ENCODE measurements around the gene B3GNT7. TPM values are rescaled to one million over a fixed set of nuclear protein-coding genes. Genes with fewer than 3 reads are reported as not detected.

B3GNT7 gene
- total and polyA plus RNA-seq, 2 experiments from 2014 or later: 44.2 to 89.4 TPM

DNA sequence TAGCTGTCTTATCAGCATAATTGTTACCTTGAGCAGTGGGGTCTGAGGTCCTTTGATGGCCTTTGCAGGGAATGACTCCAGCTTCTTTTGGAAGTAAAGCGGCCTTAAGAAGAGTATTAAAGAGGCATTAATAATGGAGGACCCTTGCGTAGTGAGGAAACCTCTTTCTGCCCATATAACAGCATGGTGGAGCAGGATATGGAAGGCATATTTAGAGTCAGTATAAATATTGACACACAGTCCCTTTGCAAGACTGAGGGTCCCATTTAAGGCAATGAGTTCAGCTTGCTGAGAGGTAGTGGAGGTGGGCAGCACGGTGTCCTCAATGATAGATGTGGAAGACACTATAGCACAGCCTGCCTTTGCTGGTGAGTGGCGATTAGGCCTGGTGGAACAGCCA is 36.1 kb downstream of the B3GNT7 start:
- Mint-ChIP-seq H3K4me3 (no peak overlapping the region), H3K4me1 (peaks cover 8% of the 10 kb centered on the region), H3K27ac (no peak overlapping the region), H3K9me3 (peaks cover 9% of the 10 kb centered on the region; the same call in 2 of the 3 replicates), H3K36me3 (ENCODE audit: low read depth) (no peaks in the 10 kb centered on the region; the same call in 1 of the 3 replicates), H3K27me3 (ENCODE audit: insufficient read depth, low read depth, poor library complexity) (peaks cover 9% of the 10 kb centered on the region)
- Histone ChIP-seq H3K9me2 (ENCODE audit: insufficient read depth) (peaks cover 5% of the 10 kb centered on the region; the same call in 1 of the 2 replicates), H3K36me3 (ENCODE audit: insufficient read depth) (no peaks in the 10 kb centered on the region), H3K4me2 (no peak overlapping the region), H3K79me2 (replicated peaks; ENCODE audit: insufficient read depth) (no peaks in the 10 kb centered on the region), H3K4me3 (no peak overlapping the region), H3K27me3 (ENCODE audit: insufficient read depth) (no peaks in the 10 kb centered on the region), H3K27ac (ENCODE audit: low read depth) (no peak overlapping the region), H2AFZ (no peak overlapping the region), H3K4me1 (ENCODE audit: insufficient read depth) (no peaks in the 10 kb centered on the region), H3F3A (replicated peaks; ENCODE audit: low read depth) (0 out of 2 replicates have a peak, but pooled peaks cover 8% of the 10 kb centered on the region), H4K20me1 (replicated peaks; ENCODE audit: insufficient read depth) (no peaks in the 10 kb centered on the region)
- TF ChIP-seq STAT1 (IDR thresholded peaks at IDR 0.05; ENCODE audit: unreplicated experiment): no peak
- TF ChIP-seq, protein P1, sequence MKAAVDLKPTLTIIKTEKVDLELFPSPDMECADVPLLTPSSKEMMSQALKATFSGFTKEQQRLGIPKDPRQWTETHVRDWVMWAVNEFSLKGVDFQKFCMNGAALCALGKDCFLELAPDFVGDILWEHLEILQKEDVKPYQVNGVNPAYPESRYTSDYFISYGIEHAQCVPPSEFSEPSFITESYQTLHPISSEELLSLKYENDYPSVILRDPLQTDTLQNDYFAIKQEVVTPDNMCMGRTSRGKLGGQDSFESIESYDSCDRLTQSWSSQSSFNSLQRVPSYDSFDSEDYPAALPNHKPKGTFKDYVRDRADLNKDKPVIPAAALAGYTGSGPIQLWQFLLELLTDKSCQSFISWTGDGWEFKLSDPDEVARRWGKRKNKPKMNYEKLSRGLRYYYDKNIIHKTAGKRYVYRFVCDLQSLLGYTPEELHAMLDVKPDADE (IDR thresholded peaks at IDR 0.05): no peak
- DNase-seq (ENCODE audit: low spot score): no peak
- no peak for ATAC-seq

DNA sequence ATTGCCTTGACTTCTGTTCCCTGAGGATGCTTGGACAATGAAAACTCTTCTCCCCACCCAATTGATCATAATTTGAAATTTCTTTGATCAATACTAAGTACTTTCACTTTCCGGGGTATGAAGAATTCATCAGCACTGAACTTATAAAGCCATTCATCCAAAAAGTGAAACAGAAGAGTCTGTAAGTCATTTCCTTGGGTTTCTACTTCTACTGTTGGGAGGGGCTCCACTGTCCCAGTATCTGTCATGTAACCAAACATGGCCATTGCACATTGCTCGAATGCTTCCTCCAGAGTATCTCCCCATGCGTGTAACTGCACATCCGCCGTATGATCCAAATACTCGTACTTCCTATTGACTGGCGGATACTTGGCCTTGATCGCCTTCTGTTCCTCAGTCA is 38.5 kb downstream of the B3GNT7 start:
- Mint-ChIP-seq H3K9me3 (peaks cover 9% of the 10 kb centered on the region; the same call in 2 of the 3 replicates), H3K27ac (no peak overlapping the region), H3K4me3 (no peak overlapping the region), H3K27me3 (ENCODE audit: insufficient read depth, low read depth, poor library complexity) (peaks cover 9% of the 10 kb centered on the region), H3K4me1 (peaks cover 6% of the 10 kb centered on the region), H3K36me3 (ENCODE audit: low read depth) (no peaks in the 10 kb centered on the region; the same call in 1 of the 3 replicates)
- no peaks in the 10 kb centered on the region for H3K4me1 ChIP-seq (ENCODE audit: insufficient read depth)
- H3K9me2 ChIP-seq (ENCODE audit: insufficient read depth): no peaks in the 10 kb centered on the region
- no peaks in the 10 kb centered on the region for H3K27me3 ChIP-seq (ENCODE audit: insufficient read depth)
- H3F3A ChIP-seq (replicated peaks; ENCODE audit: low read depth): 0 out of 2 replicates have a peak, but pooled peaks cover 8% of the 10 kb centered on the region
- no peak for DNase-seq (ENCODE audit: low spot score)
- no peak overlapping the region for H3K4me3 ChIP-seq
- no peak overlapping the region for H3K4me2 ChIP-seq
- no peaks in the 10 kb centered on the region for H4K20me1 ChIP-seq (replicated peaks; ENCODE audit: insufficient read depth)
- no peak for ATAC-seq
- H2AFZ ChIP-seq: 0 out of 2 replicates have a peak overlapping the region, but pooled peaks have one; percentile 32
- H3K36me3 ChIP-seq (ENCODE audit: insufficient read depth): no peaks in the 10 kb centered on the region
- no peak overlapping the region for H3K27ac ChIP-seq (ENCODE audit: low read depth)
- H3K79me2 ChIP-seq (replicated peaks; ENCODE audit: insufficient read depth): no peaks in the 10 kb centered on the region
- TF ChIP-seq, protein P2, sequence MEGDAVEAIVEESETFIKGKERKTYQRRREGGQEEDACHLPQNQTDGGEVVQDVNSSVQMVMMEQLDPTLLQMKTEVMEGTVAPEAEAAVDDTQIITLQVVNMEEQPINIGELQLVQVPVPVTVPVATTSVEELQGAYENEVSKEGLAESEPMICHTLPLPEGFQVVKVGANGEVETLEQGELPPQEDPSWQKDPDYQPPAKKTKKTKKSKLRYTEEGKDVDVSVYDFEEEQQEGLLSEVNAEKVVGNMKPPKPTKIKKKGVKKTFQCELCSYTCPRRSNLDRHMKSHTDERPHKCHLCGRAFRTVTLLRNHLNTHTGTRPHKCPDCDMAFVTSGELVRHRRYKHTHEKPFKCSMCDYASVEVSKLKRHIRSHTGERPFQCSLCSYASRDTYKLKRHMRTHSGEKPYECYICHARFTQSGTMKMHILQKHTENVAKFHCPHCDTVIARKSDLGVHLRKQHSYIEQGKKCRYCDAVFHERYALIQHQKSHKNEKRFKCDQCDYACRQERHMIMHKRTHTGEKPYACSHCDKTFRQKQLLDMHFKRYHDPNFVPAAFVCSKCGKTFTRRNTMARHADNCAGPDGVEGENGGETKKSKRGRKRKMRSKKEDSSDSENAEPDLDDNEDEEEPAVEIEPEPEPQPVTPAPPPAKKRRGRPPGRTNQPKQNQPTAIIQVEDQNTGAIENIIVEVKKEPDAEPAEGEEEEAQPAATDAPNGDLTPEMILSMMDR (conservative IDR thresholded peaks at IDR 0.05; ENCODE audit: low read depth in 2 of 2): no peak
- TF ChIP-seq JUNB (IDR thresholded peaks at IDR 0.05; ENCODE audit: unreplicated experiment) (no peak), EZH2 (IDR thresholded peaks at IDR 0.05; ENCODE audit: low read depth, unreplicated experiment) (no peak), ZNF114 (CRISPR knock-in tag; IDR thresholded peaks at IDR 0.05) (no peak), EZH2phosphoT487 (IDR thresholded peaks at IDR 0.05; ENCODE audit: unreplicated experiment) (no peak), CREB1 (CRISPR knock-in tag; IDR thresholded peaks at IDR 0.05; ENCODE audit: low read depth) (no peak), ZNF331 (CRISPR knock-in tag; IDR thresholded peaks at IDR 0.05; ENCODE audit: low read depth) (no peak)
- TF ChIP-seq, protein P3, sequence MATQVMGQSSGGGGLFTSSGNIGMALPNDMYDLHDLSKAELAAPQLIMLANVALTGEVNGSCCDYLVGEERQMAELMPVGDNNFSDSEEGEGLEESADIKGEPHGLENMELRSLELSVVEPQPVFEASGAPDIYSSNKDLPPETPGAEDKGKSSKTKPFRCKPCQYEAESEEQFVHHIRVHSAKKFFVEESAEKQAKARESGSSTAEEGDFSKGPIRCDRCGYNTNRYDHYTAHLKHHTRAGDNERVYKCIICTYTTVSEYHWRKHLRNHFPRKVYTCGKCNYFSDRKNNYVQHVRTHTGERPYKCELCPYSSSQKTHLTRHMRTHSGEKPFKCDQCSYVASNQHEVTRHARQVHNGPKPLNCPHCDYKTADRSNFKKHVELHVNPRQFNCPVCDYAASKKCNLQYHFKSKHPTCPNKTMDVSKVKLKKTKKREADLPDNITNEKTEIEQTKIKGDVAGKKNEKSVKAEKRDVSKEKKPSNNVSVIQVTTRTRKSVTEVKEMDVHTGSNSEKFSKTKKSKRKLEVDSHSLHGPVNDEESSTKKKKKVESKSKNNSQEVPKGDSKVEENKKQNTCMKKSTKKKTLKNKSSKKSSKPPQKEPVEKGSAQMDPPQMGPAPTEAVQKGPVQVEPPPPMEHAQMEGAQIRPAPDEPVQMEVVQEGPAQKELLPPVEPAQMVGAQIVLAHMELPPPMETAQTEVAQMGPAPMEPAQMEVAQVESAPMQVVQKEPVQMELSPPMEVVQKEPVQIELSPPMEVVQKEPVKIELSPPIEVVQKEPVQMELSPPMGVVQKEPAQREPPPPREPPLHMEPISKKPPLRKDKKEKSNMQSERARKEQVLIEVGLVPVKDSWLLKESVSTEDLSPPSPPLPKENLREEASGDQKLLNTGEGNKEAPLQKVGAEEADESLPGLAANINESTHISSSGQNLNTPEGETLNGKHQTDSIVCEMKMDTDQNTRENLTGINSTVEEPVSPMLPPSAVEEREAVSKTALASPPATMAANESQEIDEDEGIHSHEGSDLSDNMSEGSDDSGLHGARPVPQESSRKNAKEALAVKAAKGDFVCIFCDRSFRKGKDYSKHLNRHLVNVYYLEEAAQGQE (IDR thresholded peaks at IDR 0.05; ENCODE audit: unreplicated experiment): no peak
- TF ChIP-seq, protein P1 (IDR thresholded peaks at IDR 0.05): no peak
